AG08395 (cell line): ENCODE measurements around the gene TNPO3.
"Not testable (repeated sequence)": the region's sequence is repeated elsewhere in the genome, so short reads cannot be mapped to it uniquely, and the experiment has no call there.

Experiments used
- DNase-seq: peaks from one replicate; pipeline ENCODE4 v3.0.0; 2012; ENCODE audit warnings: mixed read lengths, low spot score

TNPO3 gene

DNA sequence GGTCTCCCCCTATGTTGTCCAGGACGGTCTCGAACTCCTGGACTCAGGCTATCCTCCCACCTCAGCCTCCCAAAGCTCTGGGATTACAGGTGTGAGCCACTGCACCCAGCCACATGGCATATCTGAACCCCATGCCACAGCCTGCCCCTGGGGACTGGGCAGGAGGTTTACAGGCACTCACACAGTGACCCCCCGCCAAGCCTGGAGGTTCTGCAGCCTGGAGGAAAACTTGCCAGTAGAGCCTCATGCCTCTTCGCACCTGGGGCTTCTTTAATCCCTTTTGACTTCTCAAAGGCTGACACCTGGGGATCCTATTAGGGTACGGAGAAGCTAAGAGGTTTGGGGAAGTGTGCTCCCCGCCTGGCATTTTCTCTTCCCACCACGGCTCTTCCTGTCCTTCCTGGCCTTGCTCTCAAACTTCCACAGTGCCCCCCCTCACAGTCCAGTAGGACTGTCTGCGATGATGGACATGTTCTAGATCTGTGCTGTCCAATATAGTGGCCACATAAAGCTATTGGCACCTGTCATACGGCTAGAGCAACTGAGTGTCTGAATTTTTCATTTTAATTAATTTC lies 133.0 kb downstream of the TNPO3 start:
- DNase-seq, result no peak

DNA sequence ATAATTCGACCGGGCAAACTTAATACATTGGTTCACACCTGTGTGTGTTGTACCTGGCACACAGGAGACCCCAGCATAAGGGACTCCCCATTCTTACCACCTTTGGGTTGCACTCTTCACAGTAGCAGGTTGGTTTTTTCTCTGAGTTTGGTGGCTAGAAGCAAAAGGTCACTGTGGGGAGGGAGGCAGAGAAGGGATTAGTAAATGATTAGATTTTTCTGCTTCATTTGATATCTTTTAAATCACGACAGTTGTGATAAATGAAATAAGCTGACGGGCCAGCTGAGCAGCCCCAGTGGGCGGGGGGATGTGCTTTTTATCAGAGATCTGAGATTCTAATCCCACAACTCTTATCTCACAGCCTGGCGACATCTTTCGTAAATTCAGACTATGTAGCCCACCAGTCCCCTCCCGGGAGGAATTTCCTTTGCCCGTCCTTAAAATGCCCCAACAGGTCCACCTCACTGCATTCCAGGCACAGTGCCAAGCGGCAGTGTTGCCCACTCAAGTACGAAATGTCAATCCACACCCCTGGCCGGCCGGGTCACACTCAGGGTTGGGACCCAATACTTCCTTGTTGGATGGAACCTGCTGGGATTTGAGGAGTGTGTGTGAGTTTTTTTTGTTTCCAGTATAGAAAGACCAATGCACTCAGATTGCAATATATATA lies 133.9 kb downstream of the TNPO3 start:
- no peak for DNase-seq

DNA sequence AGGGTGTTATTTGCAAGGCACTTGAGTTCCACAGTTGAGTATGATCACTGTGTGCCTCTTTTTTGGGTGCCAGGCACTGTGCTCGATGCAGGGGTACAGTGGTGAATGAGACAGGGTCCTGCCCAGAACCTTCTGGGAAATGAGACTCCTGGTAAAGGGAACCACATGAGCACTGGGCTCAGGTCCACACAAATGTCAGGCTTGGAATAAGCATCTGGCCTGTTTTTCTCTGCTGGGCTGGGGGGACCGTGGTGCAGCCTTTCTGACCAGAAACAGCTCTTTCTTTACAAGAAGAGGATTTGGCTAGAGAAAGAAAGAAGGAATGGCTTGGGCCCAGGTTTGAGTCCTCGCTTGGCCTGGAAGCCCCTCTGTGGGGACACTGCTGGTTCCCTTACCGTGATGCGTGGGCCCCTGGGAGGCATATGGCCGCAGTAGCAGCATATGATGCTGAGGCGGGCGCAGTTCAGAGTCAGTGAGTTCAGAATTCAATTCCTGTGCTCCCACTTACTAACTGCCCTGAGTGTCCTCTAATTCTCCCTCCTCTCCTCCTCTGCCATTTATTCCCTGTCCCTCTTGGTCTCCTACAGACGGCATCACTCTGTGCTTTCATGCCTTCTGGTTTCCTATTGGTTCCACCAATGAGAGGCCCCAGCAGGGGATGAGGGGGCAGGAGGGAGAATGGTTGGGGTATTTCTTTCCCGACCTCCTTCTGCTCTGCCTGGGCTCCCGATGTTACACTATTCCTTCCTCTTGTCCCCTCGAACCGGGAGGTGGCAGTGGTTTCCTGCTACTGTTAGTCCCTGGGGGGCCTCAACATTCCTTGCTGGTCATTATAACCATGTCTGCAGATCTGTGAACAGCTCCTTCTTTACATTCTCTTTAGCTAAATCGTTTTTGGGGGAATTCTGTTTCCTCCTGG lies 134.8 kb downstream of the TNPO3 start:
- no peak for DNase-seq

DNA sequence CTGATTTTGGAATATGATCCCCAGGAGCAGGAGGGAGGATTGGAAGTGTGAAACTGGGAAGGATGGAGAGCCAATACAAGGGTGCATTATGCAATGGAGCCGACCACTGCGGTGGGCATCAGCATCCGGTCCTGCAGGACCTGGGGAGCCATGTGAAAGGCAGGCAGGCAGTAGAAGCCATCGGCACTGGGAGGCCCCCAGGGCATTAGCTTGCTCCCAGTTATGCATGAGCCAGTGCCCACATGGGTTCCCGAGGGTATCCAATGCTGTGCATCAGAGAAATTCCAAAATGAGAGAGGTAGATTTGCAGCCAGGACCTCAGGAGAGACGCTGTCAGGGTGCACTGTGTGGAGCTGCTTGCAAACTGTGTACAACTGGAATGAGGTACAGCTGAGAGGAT lies 135.7 kb downstream of the TNPO3 start:
- DNase-seq, result no peak

DNA sequence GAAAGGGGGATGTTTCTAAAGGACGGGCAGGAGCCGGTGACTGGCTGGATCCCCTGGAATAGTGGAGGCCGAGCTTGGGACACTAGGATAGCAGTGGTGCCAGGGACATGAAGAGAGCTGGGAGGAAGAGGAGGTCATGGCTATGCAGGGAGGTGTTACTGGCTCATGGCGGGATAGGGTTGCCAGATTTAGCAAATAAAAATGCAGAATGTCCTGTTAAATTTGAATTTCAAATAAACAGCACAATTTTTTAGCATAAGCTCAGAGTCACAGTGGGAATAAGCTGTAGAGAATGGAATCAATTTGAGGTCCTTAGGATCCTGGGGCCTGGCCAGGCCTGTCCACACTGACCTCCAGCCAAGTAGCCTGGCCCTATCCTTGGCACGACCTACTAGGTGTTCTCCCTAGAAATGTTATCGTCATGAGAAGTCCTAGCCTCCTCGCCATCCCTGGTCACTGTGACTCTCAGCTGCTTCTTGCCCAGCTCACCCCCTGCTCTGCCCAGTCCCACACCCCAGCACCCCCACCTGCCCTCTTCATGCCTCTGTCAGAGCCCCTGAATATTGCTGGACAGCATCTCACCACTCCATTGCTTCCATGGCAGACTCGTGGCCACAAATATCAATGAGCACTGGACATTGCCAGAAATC lies 136.8 kb downstream of the TNPO3 start:
- DNase-seq, result no peak

DNA sequence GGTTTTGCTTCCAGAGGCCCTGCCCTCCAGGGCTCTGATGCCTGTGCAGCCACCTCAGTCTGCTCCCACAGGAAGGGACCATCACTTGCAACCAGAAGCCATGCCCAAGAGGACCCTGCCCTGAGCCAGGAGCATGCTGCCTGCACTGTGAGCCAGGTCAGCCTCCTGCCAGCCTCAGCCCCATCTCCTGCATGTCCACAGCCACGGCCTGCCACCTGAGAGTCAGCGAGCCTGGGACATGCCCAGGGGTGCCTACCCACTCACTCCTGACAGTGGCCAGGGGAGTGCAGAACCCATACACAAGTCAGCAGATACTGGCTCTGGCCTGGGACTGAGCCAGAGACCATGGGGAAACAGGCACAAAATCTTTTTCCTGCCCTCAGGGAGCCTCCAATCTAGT lies 137.8 kb downstream of the TNPO3 start:
- DNase-seq, result no peak

DNA sequence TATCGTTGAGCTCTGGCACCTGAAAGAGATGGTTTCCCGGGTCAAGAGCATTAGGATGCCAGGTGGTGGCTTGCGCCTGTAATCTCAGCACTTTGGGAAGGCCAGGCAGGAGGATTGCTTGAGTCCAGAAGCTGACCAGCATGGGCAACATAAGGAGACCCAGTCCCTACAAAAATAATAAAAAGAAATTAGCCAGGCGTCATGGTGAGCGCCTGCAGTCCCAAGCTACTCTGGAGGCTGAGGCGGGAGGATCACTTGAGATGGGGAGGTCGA lies 138.3 kb downstream of the TNPO3 start:
- no peak for DNase-seq

DNA sequence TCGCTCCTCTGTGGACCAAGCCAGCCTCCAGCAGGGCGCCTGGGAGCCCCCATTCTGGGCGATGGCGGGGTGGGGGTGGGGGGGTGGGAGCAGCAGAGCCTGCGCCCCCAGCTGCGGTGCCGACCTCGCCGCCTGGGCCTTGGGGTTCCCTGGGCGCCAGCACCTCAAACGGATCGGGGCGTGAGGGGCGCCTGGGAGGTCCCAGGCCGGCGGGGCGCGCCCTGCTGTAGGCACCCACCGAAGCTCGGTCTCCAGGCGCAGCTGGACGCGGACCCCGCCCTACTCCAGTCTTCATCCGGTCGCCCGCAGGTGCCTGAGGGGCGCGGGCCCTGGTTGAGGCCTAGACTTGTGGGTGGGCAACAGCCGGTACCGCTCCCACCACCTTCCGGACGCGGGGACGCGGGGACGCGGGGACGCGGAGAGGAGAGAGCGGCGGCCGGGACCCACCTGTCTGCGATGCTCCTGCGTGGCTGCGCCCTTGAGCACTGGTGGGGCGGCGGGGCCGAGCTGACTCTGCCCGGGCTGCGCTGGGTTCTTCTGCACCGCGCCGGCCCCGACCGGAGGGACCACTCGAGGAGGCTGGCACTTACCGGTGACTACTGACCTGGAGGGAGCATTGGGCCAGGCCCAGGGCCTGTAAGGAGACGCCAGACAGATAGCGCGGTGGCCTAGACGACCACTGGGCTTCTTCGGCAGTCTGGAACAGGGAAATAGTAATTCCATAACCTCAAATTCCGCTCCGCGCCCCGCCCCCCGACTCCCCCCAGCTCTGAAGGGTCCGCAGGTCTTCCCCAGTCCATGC lies 138.9 kb downstream of the TNPO3 start:
- DNase-seq, result no peak

DNA sequence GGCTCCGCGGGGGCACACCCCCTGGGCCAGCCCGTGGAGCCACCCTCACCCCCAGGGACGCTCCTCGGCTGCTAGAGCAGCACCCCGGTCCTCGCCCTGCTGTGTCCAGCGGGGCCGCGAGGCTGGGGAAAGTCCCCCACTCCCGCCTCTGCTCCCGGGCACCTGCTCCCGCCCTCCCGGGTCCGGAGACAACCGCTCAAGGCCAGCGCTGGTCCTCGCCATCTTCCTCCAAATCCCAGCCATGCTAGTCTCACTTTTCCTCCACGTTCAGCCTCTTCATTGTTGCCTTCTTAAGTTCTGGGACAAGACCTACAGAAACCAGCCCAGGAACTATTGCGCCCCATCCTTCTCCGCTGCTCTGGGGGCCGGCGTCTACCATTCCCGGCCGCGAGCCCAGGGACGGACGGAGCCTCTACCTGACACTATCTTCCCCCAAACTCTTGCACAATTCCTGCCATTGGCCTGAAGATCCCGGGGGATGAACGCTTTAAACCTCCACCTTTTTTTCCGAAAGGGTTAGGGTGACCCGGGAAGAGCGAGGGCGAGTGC lies 139.6 kb downstream of the TNPO3 start:
- DNase-seq, result no peak

DNA sequence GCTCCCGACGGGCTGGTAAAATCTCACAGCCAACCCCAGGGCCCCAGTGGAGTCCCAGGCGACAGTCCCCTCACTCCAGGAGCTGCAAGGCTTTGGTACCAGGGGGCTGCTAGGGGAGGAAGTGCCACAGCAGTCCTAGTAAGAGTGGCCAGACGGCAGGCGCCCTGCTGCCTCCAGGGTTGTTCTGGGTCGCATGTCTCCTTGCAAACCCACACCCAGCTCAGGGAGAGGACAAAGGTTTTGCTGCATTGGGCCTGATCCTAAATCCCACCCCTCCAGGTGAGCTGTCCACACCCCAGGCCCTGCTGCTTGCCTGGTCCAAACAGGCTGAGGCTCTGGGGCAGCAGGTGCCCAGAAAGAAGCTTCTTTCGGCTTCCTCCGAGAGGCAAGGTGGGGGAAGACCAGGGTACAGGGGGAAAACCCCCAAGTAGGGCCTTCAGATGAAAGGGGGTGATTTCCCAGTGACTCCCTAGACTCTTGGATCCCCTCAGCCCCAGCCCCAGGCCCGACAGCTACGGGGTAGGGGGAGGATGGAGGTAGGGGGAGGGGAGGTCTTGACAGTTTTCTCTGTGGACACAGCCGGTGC lies 140.3 kb downstream of the TNPO3 start:
- no peak for DNase-seq

DNA sequence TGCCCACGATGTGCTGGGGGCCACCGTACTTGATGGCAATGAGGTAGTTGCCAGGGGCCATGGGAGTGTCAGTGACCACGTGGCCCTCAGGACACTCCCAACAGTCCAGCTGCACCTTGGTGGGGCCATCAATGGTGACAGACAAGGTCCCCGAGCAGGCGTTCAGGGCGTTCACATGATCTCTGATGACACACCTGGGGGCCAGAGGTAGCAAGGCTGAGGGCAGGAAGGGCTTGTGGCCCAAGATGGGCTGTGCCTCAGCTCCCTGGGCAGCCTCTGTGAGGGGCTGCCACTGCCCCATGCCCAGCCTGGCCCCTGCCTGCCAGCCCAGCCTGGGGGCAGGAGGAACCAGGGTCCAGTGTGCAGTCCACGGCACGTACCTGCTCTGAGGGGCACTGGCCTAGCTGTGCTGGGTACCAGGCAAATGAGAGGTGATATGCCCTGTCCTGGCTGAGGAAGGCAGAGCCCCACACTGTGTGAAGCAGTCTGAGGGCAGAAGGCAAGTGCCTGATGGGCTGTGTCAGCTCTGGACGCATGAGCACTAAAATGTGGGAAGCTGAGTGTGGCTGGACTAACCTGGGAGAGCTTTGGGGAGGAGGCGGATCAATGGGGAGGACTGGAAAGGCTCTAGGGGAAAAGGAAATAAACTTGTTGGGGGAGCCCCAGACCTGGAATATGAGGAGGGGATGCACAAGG lies 140.9 kb downstream of the TNPO3 start:
- DNase-seq, result no peak

DNA sequence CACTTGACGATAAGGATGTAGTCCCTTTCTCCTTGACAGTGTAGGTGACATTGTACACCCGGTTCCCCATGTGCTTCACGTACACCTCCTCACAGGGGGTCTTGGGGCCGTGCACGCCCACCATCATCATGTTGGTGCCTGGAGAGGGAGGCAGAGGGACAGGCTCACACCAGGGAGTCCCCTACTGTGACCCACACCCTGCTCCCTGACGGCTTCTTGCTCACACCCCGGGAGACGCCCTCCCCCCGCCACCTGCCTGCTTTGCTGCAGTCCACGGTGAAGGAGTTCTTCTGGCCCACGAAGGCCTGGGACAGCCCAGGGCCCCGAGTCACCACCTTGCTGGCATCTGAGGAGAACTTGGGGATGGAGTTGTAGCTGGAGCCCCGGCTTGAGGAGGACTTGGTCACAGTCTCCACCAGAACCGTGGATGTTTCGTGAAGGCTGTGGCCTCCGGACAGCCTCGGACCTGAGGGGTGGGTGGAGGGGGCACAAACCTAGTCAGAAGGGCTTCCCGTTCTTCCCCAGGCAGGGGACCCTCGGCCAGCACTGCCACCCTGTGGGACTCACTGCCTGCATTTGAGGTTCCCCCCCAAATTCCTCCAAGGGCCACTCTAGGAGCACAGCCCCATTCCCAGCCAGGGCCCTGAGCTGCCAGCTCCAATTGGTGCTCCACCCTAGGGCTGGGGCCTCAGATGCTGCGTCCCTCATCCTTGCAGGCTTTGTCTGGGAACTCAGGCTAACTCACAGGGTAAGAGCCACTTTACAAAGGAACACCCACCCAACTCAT lies 142.0 kb downstream of the TNPO3 start:
- DNase-seq, result not testable (repeated sequence)

DNA sequence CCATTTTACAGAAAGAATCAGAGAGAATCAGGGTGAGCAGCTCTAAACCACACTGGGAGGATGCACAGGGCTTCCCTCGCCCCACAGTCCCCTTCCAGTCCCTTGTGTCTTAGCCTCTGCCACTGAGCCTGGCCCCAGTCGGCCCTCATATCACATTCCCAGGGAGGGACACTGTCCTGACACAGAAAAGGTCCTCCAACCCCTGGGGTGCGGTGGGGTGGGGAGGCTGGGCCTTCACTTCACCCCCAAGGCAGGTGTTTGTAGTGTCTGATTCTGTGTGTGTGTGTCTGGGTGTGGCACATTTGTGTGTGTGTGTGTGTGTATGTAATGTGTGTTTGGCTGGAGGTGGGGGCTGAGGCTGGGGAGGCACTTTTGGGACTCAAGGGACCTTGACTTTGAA lies 142.6 kb downstream of the TNPO3 start:
- no peak for DNase-seq

DNA sequence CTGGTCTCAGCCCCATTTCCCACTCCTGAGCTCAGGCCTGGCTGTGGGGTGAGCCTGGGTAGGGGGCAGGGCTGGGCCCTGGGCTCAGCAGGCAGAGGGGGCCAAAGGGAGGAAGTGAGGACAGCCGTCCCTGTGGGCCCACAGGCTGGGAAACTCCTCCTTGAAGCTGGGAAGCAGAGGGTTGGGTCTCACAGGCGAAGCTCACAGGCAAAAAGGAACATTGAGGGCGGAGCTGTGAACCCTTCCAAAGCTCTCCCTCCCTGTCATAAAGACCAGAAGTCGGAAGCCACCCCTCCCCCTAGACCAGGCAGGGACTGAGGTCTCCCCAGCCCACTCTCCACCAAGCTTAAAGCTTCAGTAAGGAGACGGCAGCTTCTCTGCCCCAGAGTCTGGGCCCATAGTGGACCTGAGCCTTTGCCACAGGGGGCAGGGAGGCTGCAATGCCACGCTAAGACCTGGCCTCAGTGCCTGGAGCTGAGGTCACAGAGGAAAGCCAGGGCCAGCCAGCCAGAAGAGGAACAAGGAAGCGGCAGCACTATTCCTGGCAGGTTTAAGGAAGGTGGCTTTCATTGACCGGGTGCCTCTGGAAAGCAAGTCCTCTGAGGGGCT lies 143.4 kb downstream of the TNPO3 start:
- no peak for DNase-seq

DNA sequence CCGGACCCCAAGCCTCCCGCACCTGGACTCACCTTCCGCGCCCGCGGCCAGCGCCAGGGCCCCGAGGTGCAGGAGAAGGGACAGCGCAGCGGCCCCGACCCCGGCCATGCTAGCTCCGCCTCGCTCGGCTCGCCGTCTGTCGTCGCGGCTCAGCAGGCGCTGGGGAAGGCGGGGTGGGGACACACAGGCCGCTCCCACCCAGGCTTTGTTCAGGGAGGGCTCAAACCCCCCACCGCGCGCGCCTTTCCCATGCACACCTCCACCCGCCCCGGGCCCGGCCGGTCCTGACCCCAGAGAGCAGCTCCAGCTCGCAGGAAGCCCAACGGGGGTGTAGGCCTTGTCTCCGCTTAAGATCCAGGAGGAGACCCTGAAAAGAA lies 144.4 kb downstream of the TNPO3 start, which contains the start of gene KCP:
TSS of gene KCP (minus strand) at position 141 of the 377 bp plus-strand sequence. CDS start at position 108, 33 bp downstream.
- no peak for DNase-seq

DNA sequence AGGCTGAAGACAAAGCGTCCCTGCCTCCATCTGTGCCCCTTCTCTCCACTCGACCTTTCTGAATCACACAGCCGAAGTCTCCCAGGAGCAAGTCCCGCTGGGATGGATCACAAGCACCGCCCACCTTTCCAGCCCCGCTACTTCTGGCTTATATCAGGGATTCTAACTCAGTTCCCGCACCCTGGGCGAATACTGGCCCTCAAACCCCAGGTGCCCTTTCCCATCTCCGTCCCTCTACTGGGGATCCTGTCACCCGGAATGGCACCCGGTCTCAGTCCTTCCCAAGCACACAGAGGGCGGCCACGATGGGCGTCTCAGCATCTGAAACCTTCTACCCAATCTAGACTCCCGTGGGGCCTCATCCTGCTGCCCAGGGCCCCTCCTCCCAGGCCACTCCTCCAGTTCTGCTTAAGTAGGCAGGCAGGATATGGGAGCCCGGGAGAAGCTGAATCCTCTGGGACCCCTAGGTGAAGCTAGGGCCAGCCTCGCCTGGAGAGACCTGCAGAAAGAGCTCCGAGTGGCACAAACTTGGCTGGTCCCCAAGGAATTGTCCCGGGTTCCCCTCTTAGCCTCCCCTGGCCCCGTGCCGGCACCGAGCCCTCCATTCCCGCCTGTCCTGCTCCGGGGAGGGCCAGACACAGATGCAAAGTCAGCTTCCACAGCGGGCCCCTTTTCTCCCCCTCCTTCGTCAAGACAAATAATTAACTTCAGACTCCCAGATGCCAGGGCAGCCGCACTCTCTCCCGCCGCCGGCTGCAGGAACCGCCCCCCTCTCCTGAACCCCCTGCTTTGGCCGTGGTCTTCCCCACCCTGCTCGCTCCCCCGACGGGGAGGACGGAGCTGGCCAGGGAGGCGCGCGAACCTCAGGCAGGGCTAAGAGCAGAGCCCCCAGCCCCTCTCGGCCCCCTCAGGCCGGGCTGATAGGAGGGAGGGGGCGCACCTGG lies 145.0 kb downstream of the TNPO3 start:
- peak; percentile 65 for DNase-seq

DNA sequence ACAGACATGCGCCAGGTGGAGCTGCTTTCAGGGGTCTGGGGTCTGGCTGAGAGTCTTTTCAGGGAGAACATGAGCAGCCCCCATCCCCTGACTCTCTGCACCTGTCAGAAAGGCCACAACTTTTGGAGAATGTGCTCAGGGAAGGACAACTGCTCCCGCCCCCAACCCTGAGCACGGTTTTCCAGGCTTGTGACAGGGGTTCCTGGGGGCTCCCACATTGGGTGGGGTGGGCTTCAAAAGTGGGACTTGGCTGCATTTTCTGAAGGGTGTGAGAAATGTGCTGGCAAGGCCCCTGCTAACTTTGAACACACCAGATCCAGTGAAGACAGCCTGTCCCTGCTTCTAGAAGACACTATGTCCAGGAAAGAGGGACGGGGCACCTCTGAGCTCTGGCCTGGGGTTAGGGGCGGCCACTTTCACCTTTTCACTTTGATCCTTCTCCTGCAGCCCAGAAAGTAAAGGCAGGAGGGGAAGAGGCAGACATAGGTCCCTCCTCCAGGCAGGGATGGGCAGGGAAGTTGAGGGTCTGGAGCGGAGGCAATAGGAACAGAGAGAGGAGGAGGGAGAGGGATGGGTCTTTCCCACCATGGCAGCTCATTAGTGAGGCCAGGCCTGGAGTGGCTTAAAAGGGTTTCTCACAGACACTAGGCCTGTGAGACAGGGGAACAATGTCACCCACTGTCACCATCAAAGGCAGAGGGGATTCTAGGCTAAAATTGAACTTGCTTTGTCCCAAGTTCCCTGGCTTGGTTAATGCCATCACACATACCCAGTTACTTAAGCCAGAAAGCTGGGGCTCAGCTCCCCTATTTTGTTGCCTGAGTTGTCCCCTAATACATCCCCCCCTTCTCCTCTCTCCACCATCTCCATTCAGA lies 145.9 kb downstream of the TNPO3 start:
- no peak for DNase-seq
